Measurements from ENCODE around the gene PRAMEF11. TPM values are rescaled to one million over a fixed set of nuclear protein-coding genes. Genes with fewer than 3 reads are reported as not detected.
A peak's percentile ranks its signal among the peaks of the same experiment; 100 is the strongest.
"Not testable (repeated sequence)": the region's sequence is repeated elsewhere in the genome, so short reads cannot be mapped to it uniquely, and the experiment has no call there.

PRAMEF11 gene
- total and polyA plus RNA-seq, 10 of the 15 experiments (the other 5 are each of a cell fraction or from before 2014, with no cell fraction given) = not detected

GRCh38 chr1:12856786-12857185, 25.6 kb upstream of the PRAMEF11 start, which contains the start of gene PRAMEF2:
TSS of gene PRAMEF2 (plus strand) at chr1:12857086. CDS start at chr1:12859010, 1,924 bp downstream.
- H3K4me3 ChIP-seq; POLR2A ChIA-PET; H3K36me3 ChIP-seq (ENCODE audit: control insufficient read depth in 2 of 2, insufficient read depth in 2 of 2, low read length in 1 of 2); H2AFZ ChIP-seq (ENCODE audit: control insufficient read depth, low read depth, low read length); SMC1A ChIA-PET (ENCODE audit: uncharacterized antibody, unreplicated experiment); H3K27ac ChIP-seq (ENCODE audit: control insufficient read depth, insufficient read depth); H3K9me3 ChIP-seq (replicated peaks; ENCODE audit: control insufficient read depth, insufficient read depth, low read length); ATAC-seq; FAIRE-seq; intact Hi-C loops (cut with micrococcal nuclease; ENCODE audit: unreplicated experiment); H3K9ac ChIP-seq (ENCODE audit: control insufficient read depth, insufficient read depth, low read length); BruUV-seq (replicated peaks); CTCF ChIA-PET; H3K4me1 ChIP-seq (ENCODE audit: control insufficient read depth, insufficient read depth, low read length); H4K20me1 ChIP-seq (ENCODE audit: control insufficient read depth, insufficient read depth); in situ Hi-C loops (cut with MboI); DNase-seq (ENCODE audit: low read depth, low spot score); RAD21 ChIA-PET (ENCODE audit: unreplicated experiment); H3K79me2 ChIP-seq (ENCODE audit: control insufficient read depth, insufficient read depth, low read length); H3K27me3 ChIP-seq (replicated peaks in 1 of 2; ENCODE audit: control insufficient read depth in 2 of 2, insufficient read depth in 2 of 2, low read length in 1 of 2); H3K4me2 ChIP-seq (ENCODE audit: control insufficient read depth, insufficient read depth): not testable (repeated sequence)
- whole genome bisulfite sequencing (ENCODE audit: insufficient coverage, insufficient replicate concordance, low lambda C conversion rate, missing lambda C conversion rate) = 8% methylated on average over 1 of the region's 2 CpGs

DNA sequence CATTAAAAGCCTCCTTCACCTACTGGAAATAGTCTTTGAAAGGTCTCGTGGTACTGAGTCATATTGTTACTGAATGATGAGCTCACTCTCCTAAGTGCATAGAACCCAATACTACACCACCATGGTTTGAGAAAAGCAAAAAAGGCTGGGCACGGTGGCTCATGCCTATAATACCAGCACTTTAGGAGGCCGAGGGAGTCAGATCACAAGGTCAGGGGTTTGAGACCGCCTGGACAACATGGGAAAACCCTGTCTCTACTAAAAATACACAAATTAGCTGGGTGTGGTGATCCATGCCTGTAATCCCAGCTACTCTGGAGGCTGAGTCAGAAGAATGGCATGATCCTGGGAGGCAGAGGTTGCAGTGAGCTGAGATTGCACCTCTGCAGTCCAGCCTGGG, 20.6 kb upstream of the PRAMEF11 start:
- WGBS (ENCODE audit: insufficient coverage, insufficient replicate concordance, low lambda C conversion rate, missing lambda C conversion rate) = 2% methylated on average over 4 of the region's 4 CpGs
- FAIRE-seq = no peak
- in situ Hi-C loops (cut with MboI) = no loop called here

GRCh38 chr1:12848620-12849019, 17.4 kb upstream of the PRAMEF11 start, which contains the start of gene HNRNPCL1:
TSS of gene HNRNPCL1 (minus strand) at chr1:12848720. CDS start at chr1:12848289, 431 bp downstream.
- H3K4me2 ChIP-seq (ENCODE audit: control insufficient read depth, insufficient read depth); H3K4me3 ChIP-seq; FAIRE-seq; ATAC-seq; in situ Hi-C loops (cut with MboI); POLR2A ChIA-PET; intact Hi-C loops (cut with micrococcal nuclease; ENCODE audit: unreplicated experiment); H2AFZ ChIP-seq (ENCODE audit: control insufficient read depth, low read depth, low read length); H3K4me1 ChIP-seq (ENCODE audit: control insufficient read depth, insufficient read depth, low read length); H3K27me3 ChIP-seq (replicated peaks in 1 of 2; ENCODE audit: control insufficient read depth in 2 of 2, insufficient read depth in 2 of 2, low read length in 1 of 2); CTCF ChIA-PET; H3K27ac ChIP-seq (ENCODE audit: control insufficient read depth, insufficient read depth); H3K79me2 ChIP-seq (ENCODE audit: control insufficient read depth, insufficient read depth, low read length); H3K9ac ChIP-seq (ENCODE audit: control insufficient read depth, insufficient read depth, low read length); DNase-seq (ENCODE audit: low read depth, low spot score); SMC1A ChIA-PET (ENCODE audit: uncharacterized antibody, unreplicated experiment); H3K36me3 ChIP-seq (ENCODE audit: control insufficient read depth in 2 of 2, insufficient read depth in 2 of 2, low read length in 1 of 2); H4K20me1 ChIP-seq (ENCODE audit: control insufficient read depth, insufficient read depth); BruUV-seq (replicated peaks); H3K9me3 ChIP-seq (replicated peaks; ENCODE audit: control insufficient read depth, insufficient read depth, low read length); RAD21 ChIA-PET (ENCODE audit: unreplicated experiment): not testable (repeated sequence)
- WGBS (ENCODE audit: insufficient coverage, insufficient replicate concordance, low lambda C conversion rate, missing lambda C conversion rate) = 20% methylated on average over 7 of the region's 7 CpGs

More for the DNA sequence above, 20.6 kb upstream of the PRAMEF11 start:
- no peak for ATAC-seq
- no peak overlapping the region for H3K4me2 ChIP-seq (ENCODE audit: control insufficient read depth, insufficient read depth)
- ChIA-PET RAD21 (ENCODE audit: unreplicated experiment) (no interaction called here), POLR2A (no interaction called here), SMC1A (ENCODE audit: uncharacterized antibody, unreplicated experiment) (no interaction called here), CTCF (no interaction called here)
- TF ChIP-seq JUNB (IDR thresholded peaks at IDR 0.05) = peak; percentile 17; the same call in 1 of the 2 replicates
- no peak for TF ChIP-seq RELB (IDR thresholded peaks at IDR 0.05; ENCODE audit: low read depth)
- H3K9ac ChIP-seq (ENCODE audit: control insufficient read depth, insufficient read depth, low read length) = no peak overlapping the region
- no peaks in the 10 kb centered on the region for H3K36me3 ChIP-seq (ENCODE audit: control insufficient read depth in 2 of 2, insufficient read depth in 2 of 2, low read length in 1 of 2)
- no peaks in the 10 kb centered on the region for H3K27me3 ChIP-seq (replicated peaks in 1 of 2; ENCODE audit: control insufficient read depth in 2 of 2, insufficient read depth in 2 of 2, low read length in 1 of 2)
- H3K9me3 ChIP-seq (replicated peaks; ENCODE audit: control insufficient read depth, insufficient read depth, low read length) = no peaks in the 10 kb centered on the region; the same call in 2 of the 3 replicates
- no peaks in the 10 kb centered on the region for H4K20me1 ChIP-seq (ENCODE audit: control insufficient read depth, insufficient read depth)
- H3K79me2 ChIP-seq (ENCODE audit: control insufficient read depth, insufficient read depth, low read length) = no peaks in the 10 kb centered on the region
- H3K4me3 ChIP-seq = no peak overlapping the region
- no peak for DNase-seq (ENCODE audit: low read depth, low spot score)
- no peak overlapping the region for H3K27ac ChIP-seq (ENCODE audit: control insufficient read depth, insufficient read depth)
- H2AFZ ChIP-seq (ENCODE audit: control insufficient read depth, low read depth, low read length) = no peak overlapping the region
- no TSS peak for BruUV-seq (replicated peaks)
- intact Hi-C loops (cut with micrococcal nuclease; ENCODE audit: unreplicated experiment) = no loop called here
- no peaks in the 10 kb centered on the region for H3K4me1 ChIP-seq (ENCODE audit: control insufficient read depth, insufficient read depth, low read length)

DNA sequence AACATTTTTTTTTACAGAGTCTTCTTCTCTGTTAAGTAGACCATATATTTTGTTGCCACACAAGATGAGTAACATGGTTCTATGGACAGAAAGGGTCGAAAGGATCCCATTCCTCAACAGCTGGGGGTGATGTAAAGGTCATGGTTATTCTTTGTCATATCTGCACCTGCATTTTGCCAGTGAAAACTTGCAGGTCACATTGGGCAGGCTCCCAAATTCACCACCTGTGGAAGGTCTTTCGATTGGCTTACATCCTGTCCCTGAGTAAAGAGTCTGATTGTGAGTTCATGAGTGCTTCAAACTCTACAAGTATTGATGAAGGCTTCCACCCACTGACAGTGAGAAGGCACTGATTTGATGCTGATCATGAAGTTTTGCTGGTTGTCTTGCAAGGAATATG, 2.0 kb upstream of the PRAMEF11 start:
- FAIRE-seq; H2AFZ ChIP-seq (ENCODE audit: control insufficient read depth, low read depth, low read length); H3K4me3 ChIP-seq; intact Hi-C loops (cut with micrococcal nuclease; ENCODE audit: unreplicated experiment); H3K36me3 ChIP-seq (ENCODE audit: control insufficient read depth in 2 of 2, insufficient read depth in 2 of 2, low read length in 1 of 2); H3K4me2 ChIP-seq (ENCODE audit: control insufficient read depth, insufficient read depth); CTCF ChIA-PET; H3K9ac ChIP-seq (ENCODE audit: control insufficient read depth, insufficient read depth, low read length); H3K4me1 ChIP-seq (ENCODE audit: control insufficient read depth, insufficient read depth, low read length); H3K79me2 ChIP-seq (ENCODE audit: control insufficient read depth, insufficient read depth, low read length); ATAC-seq; in situ Hi-C loops (cut with MboI); H3K27me3 ChIP-seq (replicated peaks in 1 of 2; ENCODE audit: control insufficient read depth in 2 of 2, insufficient read depth in 2 of 2, low read length in 1 of 2); DNase-seq (ENCODE audit: low read depth, low spot score); H3K9me3 ChIP-seq (replicated peaks; ENCODE audit: control insufficient read depth, insufficient read depth, low read length); H3K27ac ChIP-seq (ENCODE audit: control insufficient read depth, insufficient read depth); SMC1A ChIA-PET (ENCODE audit: uncharacterized antibody, unreplicated experiment); RAD21 ChIA-PET (ENCODE audit: unreplicated experiment); H4K20me1 ChIP-seq (ENCODE audit: control insufficient read depth, insufficient read depth); POLR2A ChIA-PET; BruUV-seq (replicated peaks): not testable (repeated sequence)
- 0% methylated on average over 1 of the region's 2 CpGs for WGBS (ENCODE audit: insufficient coverage, insufficient replicate concordance, low lambda C conversion rate, missing lambda C conversion rate)

All from GM12878 (cell line).